ENCODE results near the gene PLA2G12B.
"Not testable (repeated sequence)": the region's sequence is repeated elsewhere in the genome, so short reads cannot be mapped to it uniquely, and the experiment has no call there.

The PLA2G12B gene

DNA sequence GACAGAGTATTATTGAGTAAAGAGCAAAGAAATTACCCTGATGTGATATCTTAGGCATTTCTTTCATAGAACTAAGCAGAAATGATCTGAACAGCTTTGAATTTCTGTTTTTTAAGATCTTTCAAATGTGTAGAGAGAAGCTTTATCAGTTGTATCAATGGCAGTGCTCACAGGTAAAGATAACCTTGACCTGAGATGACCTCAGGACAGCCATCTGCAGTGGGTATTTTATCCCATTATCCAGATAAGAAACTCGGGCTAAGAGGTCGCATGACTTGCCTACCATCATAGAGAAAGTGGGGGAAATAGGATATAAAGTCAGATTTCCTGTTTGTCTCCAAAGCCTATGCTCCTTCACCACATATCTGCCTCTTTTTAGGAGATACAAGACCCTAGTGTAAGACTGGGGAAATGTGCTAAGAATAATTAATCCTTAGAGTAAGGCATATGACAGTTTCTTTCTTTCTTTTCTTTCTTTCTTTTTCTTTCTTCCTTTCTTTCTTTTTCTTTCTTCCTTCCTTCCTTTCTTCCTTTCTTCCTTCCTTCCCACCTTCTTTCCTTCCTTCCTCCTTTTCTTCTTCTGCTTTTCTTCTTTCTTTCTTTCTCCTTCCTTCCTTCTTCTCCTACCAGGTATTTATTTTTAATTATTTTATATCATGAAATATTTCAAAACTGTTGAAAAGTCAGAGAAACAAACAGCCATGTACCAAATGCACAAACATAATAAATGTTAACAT lies 10.9 kb downstream of the PLA2G12B start:
- no peak for DNase-seq (ENCODE audit: low read depth, low spot score)
- H3K27ac ChIP-seq: no peak overlapping the region

DNA sequence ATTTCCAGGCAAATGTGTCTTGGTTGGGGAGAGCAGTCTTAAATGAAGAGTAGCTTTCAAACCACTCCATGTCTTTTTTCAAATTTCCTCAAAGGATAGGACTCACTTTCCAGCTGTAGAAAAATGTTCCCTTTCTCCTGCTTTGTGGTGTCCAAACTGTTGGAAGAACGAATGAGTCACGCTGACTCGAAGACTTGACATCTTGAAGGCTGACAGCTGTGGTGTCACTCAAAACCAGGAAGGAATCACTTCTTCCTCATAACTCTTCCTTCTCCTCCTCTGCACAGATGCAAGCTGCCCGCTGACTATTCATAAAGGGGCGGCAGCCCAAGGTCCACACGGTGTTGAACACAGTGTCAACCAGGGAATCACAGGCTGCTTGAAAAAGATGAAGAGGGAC lies 19.2 kb downstream of the PLA2G12B start:
- H3K27ac ChIP-seq: no peak overlapping the region
- DNase-seq (ENCODE audit: low read depth, low spot score): no peak

DNA sequence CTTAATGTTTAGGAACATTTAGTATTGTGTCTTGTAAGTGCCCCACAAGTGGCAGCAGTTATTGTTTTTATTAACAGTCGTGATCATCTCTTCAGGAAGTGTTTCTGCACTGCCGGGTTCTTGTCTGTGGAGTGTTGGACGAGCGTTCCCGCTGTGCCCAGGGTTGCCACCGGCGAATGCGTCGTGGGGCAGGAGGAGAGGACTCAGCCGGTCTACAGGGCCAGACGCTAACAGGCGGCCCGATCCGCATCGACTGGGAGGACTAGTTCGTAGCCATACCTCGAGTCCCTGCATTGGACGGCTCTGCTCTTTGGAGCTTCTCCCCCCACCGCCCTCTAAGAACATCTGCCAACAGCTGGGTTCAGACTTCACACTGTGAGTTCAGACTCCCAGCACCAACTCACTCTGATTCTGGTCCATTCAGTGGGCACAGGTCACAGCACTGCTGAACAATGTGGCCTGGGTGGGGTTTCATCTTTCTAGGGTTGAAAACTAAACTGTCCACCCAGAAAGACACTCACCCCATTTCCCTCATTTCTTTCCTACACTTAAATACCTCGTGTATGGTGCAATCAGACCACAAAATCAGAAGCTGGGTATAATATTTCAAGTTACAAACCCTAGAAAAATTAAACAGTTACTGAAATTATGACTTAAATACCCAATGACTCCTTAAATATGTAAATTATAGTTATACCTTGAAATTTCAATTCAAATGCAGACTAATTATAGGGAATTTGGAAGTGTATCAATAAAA lies 22.2 kb downstream of the PLA2G12B start:
- no peak for DNase-seq (ENCODE audit: low read depth, low spot score)
- H3K27ac ChIP-seq: no peak overlapping the region

GRCh38 chr10:72930276-72930675 lies 24.3 kb downstream of the PLA2G12B start:
- no peak overlapping the region for H3K27ac ChIP-seq
- DNase-seq (ENCODE audit: low read depth, low spot score): no peak

GRCh38 chr10:72928798-72929197 lies 25.8 kb downstream of the PLA2G12B start:
- no peak overlapping the region for H3K27ac ChIP-seq
- DNase-seq (ENCODE audit: low read depth, low spot score): no peak

- DNase-seq (ENCODE audit: low read depth, low spot score): no peak
- H3K27ac ChIP-seq: no peak overlapping the region
These were observed 27.1 kb downstream of the PLA2G12B start for GRCh38 chr10:72927485-72927884.

DNA sequence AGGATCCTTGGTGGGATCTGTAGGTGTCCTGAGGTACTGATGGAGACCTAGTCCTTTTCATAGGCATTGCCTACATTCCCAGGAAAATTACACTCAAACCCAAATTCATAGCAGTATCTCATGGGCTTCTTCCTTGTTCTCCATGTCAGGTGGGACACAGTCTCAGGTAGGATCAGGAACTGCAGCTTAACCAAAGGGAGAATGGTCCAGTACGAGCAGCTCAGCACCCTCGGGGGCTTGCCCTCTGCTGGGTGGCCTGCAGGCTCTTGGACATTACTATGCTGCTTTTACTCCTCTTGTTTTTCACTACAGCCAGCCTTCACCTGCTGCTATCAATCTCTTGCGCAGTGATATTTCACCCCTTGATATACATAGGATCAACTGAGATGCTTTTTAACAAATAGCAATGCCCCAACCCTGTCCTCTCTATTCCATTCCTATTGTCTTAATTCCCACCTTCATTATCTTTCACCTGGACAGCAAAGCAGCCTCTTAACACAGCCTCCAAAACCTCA lies 28.6 kb downstream of the PLA2G12B start:
- H3K27ac ChIP-seq: no peak overlapping the region
- DNase-seq (ENCODE audit: low read depth, low spot score): no peak

DNA sequence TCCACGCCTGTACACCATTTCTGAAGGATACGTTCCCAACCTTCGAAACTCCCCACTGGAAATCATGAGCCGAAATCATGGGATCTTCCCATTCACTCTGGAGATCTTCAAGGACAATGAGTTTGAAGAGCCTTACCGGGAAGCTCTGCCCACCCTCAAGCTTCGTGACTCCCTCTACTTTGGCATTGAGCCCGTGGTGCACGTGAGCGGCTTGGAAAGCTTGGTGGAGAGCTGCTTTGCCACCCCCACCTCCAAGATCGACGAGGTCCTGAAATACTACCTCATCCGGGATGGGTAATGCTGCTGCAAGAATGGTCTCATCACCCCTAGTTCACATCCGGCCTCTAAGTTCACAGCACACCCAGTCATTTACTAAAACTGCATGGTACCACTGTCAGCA lies 30.3 kb downstream of the PLA2G12B start:
- no peak overlapping the region for H3K27ac ChIP-seq
- no peak for DNase-seq (ENCODE audit: low read depth, low spot score)

GRCh38 chr10:72921147-72921683 lies 33.4 kb downstream of the PLA2G12B start:
- not testable (repeated sequence) for DNase-seq (ENCODE audit: low read depth, low spot score); H3K27ac ChIP-seq

- no peak overlapping the region for H3K27ac ChIP-seq
- DNase-seq (ENCODE audit: low read depth, low spot score): no peak
These were observed 36.3 kb downstream of the PLA2G12B start for GRCh38 chr10:72918352-72918751.

DNA sequence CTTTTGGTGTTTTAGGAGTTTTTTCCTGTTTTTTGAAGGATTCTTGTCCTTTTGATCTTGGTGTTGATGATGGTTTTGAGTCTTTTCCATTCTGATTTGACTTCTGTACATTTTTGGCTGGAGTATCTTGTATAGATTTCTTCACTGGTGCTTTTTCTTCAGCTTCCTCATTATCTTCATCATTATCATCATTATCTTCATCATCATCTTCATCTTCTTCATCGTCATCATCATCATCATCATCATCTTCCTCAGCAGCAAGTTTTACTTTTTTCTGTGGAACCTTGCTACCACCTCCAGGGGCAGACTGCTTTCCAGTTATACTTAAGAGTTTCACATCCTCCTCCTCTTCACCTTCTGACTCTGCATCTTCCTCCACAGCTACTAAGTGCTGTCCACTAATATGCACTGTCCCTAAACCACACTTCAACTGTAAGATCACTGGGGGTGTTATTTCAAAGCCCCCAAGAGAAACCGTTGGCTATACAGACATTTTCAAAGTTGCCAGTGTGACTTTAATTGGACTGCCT lies 36.7 kb downstream of the PLA2G12B start:
- H3K27ac ChIP-seq; DNase-seq (ENCODE audit: low read depth, low spot score): not testable (repeated sequence)

GRCh38 chr10:72917201-72917600 lies 37.4 kb downstream of the PLA2G12B start:
- H3K27ac ChIP-seq; DNase-seq (ENCODE audit: low read depth, low spot score): not testable (repeated sequence)

- DNase-seq (ENCODE audit: low read depth, low spot score): no peak
- no peak overlapping the region for H3K27ac ChIP-seq
These were observed 41.3 kb downstream of the PLA2G12B start for GRCh38 chr10:72913287-72913686.

DNA sequence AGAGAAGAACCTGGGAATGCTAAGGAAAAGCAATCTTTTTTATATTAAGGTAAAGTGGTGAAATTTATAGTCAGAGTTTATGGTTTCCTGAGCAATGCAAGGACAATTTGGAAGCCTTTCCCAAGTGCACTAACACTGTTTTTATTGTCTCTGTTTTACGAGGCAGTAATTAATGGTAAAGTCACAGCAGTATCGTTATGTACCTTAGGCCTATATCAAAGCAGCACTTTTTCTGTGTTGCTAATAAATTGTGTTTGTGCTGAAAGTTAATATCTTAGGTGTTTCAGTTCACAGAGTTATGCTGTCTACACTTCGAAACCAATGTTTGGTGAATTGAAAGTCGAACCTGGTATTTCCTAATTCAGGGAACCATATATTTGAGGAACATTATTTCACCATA lies 41.9 kb downstream of the PLA2G12B start:
- no peak overlapping the region for H3K27ac ChIP-seq
- DNase-seq (ENCODE audit: low read depth, low spot score): no peak

GRCh38 chr10:72911758-72912157 lies 42.8 kb downstream of the PLA2G12B start:
- DNase-seq (ENCODE audit: low read depth, low spot score): no peak
- H3K27ac ChIP-seq: no peak overlapping the region

DNA sequence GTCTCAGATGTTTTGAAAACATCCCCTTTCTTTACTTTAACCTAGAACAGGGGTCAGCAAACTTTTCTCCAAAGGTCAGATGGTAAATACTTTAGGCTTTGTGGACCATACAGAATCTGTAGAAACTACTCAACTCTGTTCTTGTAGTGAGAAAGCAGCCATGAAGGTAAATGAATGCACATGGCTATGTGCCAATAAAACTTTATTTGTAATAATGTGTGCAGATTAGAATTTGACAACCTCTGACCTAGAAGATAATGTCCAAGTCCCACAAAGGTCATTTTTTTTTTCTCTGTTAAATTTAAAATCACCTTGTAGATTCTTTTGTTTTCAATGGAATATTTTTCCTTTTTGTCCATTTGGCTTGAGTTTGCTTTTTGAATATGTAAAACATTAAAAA lies 43.9 kb downstream of the PLA2G12B start:
- DNase-seq (ENCODE audit: low read depth, low spot score): no peak
- no peak overlapping the region for H3K27ac ChIP-seq

GRCh38 chr10:72906446-72906845 lies 48.2 kb downstream of the PLA2G12B start:
- DNase-seq (ENCODE audit: low read depth, low spot score): no peak
- no peak overlapping the region for H3K27ac ChIP-seq

GRCh38 chr10:72904806-72905205 lies 49.8 kb downstream of the PLA2G12B start:
- H3K27ac ChIP-seq: no peak overlapping the region

GRCh38 chr10:72903941-72904446 lies 50.6 kb downstream of the PLA2G12B start:
- H3K27ac ChIP-seq; DNase-seq (ENCODE audit: low read depth, low spot score): not testable (repeated sequence)

More at GRCh38 chr10:72904806-72905205, 49.8 kb downstream of the PLA2G12B start:
- no peak for DNase-seq (ENCODE audit: low read depth, low spot score)

- H3K27ac ChIP-seq: no peak overlapping the region
- no peak for DNase-seq (ENCODE audit: low read depth, low spot score)
These were observed 55.1 kb downstream of the PLA2G12B start for GRCh38 chr10:72899545-72899944.

DNA sequence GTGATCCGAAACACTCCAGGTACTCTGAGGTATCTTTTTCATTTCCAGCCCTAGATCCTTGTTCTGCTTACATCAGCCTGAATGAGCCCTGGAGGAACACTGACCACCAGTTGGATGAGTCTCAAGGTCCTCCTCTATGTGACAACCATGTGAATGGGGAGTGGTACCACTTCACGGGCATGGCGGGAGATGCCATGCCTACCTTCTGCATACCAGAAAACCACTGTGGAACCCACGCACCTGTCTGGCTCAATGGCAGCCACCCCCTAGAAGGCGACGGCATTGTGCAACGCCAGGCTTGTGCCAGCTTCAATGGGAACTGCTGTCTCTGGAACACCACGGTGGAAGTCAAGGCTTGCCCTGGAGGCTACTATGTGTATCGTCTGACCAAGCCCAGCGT lies 56.0 kb downstream of the PLA2G12B start:
- no peak for DNase-seq (ENCODE audit: low read depth, low spot score)
- no peak overlapping the region for H3K27ac ChIP-seq
